HTR-8/SVneo (cell line): ENCODE measurements around the gene GH1.

Experiments used
- DNase-seq: peaks from one replicate; pipeline ENCODE4 v3.0.0; 2011; ENCODE audit warnings: low spot score, mixed read lengths; ENCODE audit not compliant: insufficient read length
- FAIRE-seq: peaks from 2 replicates; lab custom pipeline; 2011; peaks lifted over from hg19 to GRCh38; lab: Jason Lieb, UNC

Gene GH1

GRCh38 chr17:63945784-63946439, 27.3 kb upstream of the GH1 start:
- FAIRE-seq: peak; percentile 31
- DNase-seq: no peak

- DNase-seq: no peak
- peak; percentile 72 for FAIRE-seq
Measured at GRCh38 chr17:63944736-63945499, 26.3 kb upstream of the GH1 start.

GRCh38 chr17:63943745-63944144, 25.1 kb upstream of the GH1 start:
- FAIRE-seq (peak; percentile 59), DNase-seq (no peak)

GRCh38 chr17:63942309-63942985, 23.8 kb upstream of the GH1 start:
- DNase-seq (no peak), FAIRE-seq (peak; percentile 86)

GRCh38 chr17:63941751-63942150, 23.1 kb upstream of the GH1 start:
- no peak for DNase-seq
- no peak for FAIRE-seq

- FAIRE-seq (peak; percentile 51), DNase-seq (no peak)
Measured at GRCh38 chr17:63941162-63941561, 22.5 kb upstream of the GH1 start.

- DNase-seq (no peak), FAIRE-seq (no peak)
Measured at GRCh38 chr17:63940584-63940983, 21.9 kb upstream of the GH1 start.

- FAIRE-seq (no peak), DNase-seq (no peak)
Measured at GRCh38 chr17:63939884-63940283, 21.2 kb upstream of the GH1 start.

- no peak for DNase-seq
- peak; percentile 69 for FAIRE-seq
Measured at GRCh38 chr17:63939401-63939800, 20.8 kb upstream of the GH1 start.

- FAIRE-seq (no peak), DNase-seq (no peak)
Measured at GRCh38 chr17:63937920-63938319, 19.3 kb upstream of the GH1 start.

- DNase-seq (no peak), FAIRE-seq (no peak)
Measured at GRCh38 chr17:63937319-63937718, 18.7 kb upstream of the GH1 start.

- DNase-seq (no peak), FAIRE-seq (no peak)
Measured at GRCh38 chr17:63934183-63935112, 15.8 kb upstream of the GH1 start.

GRCh38 chr17:63933598-63933997, 15.0 kb upstream of the GH1 start:
- FAIRE-seq (no peak), DNase-seq (no peak)

- FAIRE-seq (no peak), DNase-seq (no peak)
Measured at GRCh38 chr17:63932721-63933120, 14.1 kb upstream of the GH1 start.

- peak; percentile 57 for FAIRE-seq
Measured at GRCh38 chr17:63931981-63932561, 13.4 kb upstream of the GH1 start, which contains the start of gene CD79B. Gene CD79B, minus strand, starts transcription at chr17:63932331. Its CDS starts 70 bp downstream, at chr17:63932261.

GRCh38 chr17:63930951-63931575, 12.4 kb upstream of the GH1 start:
- no peak for FAIRE-seq
- no peak for DNase-seq

More at GRCh38 chr17:63931981-63932561, 13.4 kb upstream of the GH1 start, which contains the start of gene CD79B:
- DNase-seq: no peak

GRCh38 chr17:63929860-63930766, 11.5 kb upstream of the GH1 start:
- DNase-seq (no peak), FAIRE-seq (peak; percentile 20)
